ENCODE measurements around the gene C1R.

GRCh38 chr12:7117670-7118069 lies 25.4 kb upstream of the C1R start:
- TF ChIP-seq, protein P1, sequence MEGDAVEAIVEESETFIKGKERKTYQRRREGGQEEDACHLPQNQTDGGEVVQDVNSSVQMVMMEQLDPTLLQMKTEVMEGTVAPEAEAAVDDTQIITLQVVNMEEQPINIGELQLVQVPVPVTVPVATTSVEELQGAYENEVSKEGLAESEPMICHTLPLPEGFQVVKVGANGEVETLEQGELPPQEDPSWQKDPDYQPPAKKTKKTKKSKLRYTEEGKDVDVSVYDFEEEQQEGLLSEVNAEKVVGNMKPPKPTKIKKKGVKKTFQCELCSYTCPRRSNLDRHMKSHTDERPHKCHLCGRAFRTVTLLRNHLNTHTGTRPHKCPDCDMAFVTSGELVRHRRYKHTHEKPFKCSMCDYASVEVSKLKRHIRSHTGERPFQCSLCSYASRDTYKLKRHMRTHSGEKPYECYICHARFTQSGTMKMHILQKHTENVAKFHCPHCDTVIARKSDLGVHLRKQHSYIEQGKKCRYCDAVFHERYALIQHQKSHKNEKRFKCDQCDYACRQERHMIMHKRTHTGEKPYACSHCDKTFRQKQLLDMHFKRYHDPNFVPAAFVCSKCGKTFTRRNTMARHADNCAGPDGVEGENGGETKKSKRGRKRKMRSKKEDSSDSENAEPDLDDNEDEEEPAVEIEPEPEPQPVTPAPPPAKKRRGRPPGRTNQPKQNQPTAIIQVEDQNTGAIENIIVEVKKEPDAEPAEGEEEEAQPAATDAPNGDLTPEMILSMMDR (IDR thresholded peaks at IDR 0.05), result no peak
- TF ChIP-seq EZH2 (IDR thresholded peaks at IDR 0.05) (no peak), EZH2phosphoT487 (IDR thresholded peaks at IDR 0.05) (no peak)

Measured in neural progenitor cell (in vitro differentiated cells).